HepG2 (cell line): Measurements from ENCODE around the gene BATF. TPM values are rescaled to one million over a fixed set of nuclear protein-coding genes. Genes with fewer than 3 reads are reported as not detected.

Source experiments
- FOXK1 ChIP-seq: sonication (generic); formaldehyde crosslinking; IDR thresholded peaks from 2 replicates; pipeline ENCODE4 v1.4.0; 2020; ENCODE audit warnings: low read depth, missing genetic modification reagents, borderline replicate concordance
- HOXD1 ChIP-seq: sonication (generic); formaldehyde crosslinking; IDR thresholded peaks from 2 replicates; pipeline ENCODE4 v1.5.0; 2020; ENCODE audit warnings: missing genetic modification reagents
- MTF2 ChIP-seq: sonication (generic); formaldehyde crosslinking; IDR thresholded peaks from 2 replicates; pipeline ENCODE4 v1.5.0; 2020; ENCODE audit warnings: missing genetic modification reagents, borderline replicate concordance
- NR2C2 ChIP-seq: sonication (generic); formaldehyde crosslinking; IDR thresholded peaks from 2 replicates; pipeline ENCODE4 v1.4.0; 2020; ENCODE audit warnings: missing genetic modification reagents, mild to moderate bottlenecking, moderate library complexity, borderline replicate concordance
- REPIN1 ChIP-seq: sonication (generic); formaldehyde crosslinking; IDR thresholded peaks from 2 replicates; pipeline ENCODE4 v1.8.0; 2022; ENCODE audit warnings: missing genetic modification reagents, low read depth, mild to moderate bottlenecking, borderline replicate concordance
- SMC3 ChIP-seq: IDR thresholded peaks from 2 replicates; pipeline ENCODE4 v1.6.1; 2011; ENCODE audit warnings: low read length, improper control_type of control experiment
- ZMYM3 ChIP-seq: sonication (generic); formaldehyde crosslinking; IDR thresholded peaks from 2 replicates; pipeline ENCODE4 v1.5.1; 2020; ENCODE audit warnings: mild to moderate bottlenecking, missing genetic modification reagents
- polyA plus RNA-seq, 8 experiments: library from polyadenylated mRNA; depleted of rRNA in 3 of 8; stranded (reverse) in 7 of 8; unstranded in 1 of 8; fragments of >200 nt; fragmentation: Illumina TruSeq in 4 of 8; extraction: Trizol in 4 of 8; gene quantifications; 2 replicates each; pipeline versions ENCODE4 v1.2.1 to v1.2.3, GENCODE V29; 2011 to 2016; ENCODE audit warnings: low read depth in 4 of 8, missing spikeins in 1 of 8, mixed read lengths in 1 of 8; ENCODE audit not compliant: insufficient read depth in 1 of 8
- total RNA-seq, 5 experiments: library from RNA; depleted of rRNA; stranded (reverse); fragments of >200 nt; fragmentation: Illumina TruSeq; extraction: Trizol; gene quantifications; 2 replicates each; pipeline ENCODE4 v1.2.3, GENCODE V29; 2016; ENCODE audit warnings: low read depth in 1 of 5
- TF ChIP-seq, protein P1 (sequence below): sonication (generic); formaldehyde crosslinking; IDR thresholded peaks from 2 replicates; pipeline ENCODE4 v1.4.0; 2020; ENCODE audit warnings: missing genetic modification reagents, mild to moderate bottlenecking, borderline replicate concordance
- TF ChIP-seq, protein P2 (sequence below): sonication (generic); formaldehyde crosslinking; IDR thresholded peaks from 2 replicates; pipeline ENCODE4 v1.4.0; 2020; ENCODE audit warnings: missing genetic modification reagents
- TF ChIP-seq, protein P3 (sequence below): sonication (generic); formaldehyde crosslinking; IDR thresholded peaks from 2 replicates; pipeline ENCODE4 v1.5.0; 2020; ENCODE audit warnings: mild to moderate bottlenecking, missing genetic modification reagents, borderline replicate concordance
- TF ChIP-seq, protein P4 (sequence below), 2 experiments: fragments of 450-650 bp in 1 of 2; sonication (generic) in 1 of 2; formaldehyde crosslinking in 1 of 2; IDR thresholded peaks; 2 replicates each; pipeline versions ENCODE4 v1.6.1 to v1.8.0; 2016 to 2022; ENCODE audit warnings: antibody characterized with exemption in 1 of 2, mild to moderate bottlenecking in 1 of 2, missing genetic modification reagents in 1 of 2

Gene BATF
- total and polyA plus RNA-seq, 2 of the 13 experiments (the other 11 are each of a cell fraction or from before 2014, with no cell fraction given): 0.22 to 0.37 TPM

DNA sequence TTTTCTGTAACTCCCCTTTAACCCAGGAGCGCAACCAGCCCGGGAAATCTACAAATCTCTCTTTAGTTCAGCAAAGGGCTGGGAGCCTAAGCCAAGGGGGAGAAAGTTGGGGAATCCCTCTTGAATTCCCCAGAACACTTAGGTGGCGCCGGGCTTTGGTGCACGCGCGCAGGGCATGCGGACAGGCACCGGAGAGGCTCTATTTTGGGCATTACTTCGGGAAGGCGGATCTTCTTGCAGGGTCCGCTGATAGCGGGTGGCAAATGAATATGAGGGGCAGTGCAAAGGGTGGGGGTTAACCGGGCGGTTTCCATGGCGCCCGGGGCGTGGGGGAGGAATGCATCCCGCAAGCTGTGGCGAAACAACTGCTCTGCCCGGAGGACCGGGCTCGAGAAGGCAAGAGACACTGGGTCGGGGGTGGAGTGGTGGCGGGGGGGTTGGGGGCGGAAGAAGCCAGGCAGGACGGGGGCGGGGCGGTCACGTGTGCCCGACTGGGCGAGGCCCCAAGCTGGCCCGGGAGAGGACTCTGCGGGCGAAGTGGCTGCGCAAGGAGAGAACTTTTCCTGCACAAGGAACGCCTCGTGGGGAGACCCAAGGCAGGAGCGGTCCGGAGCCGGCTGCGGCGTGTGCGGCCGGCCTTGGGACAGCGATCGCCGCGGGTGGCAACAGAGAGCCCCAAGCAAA is 56.0 kb downstream of the BATF start, which contains the start of gene FLVCR2 (continued):
- TF ChIP-seq, protein P1, sequence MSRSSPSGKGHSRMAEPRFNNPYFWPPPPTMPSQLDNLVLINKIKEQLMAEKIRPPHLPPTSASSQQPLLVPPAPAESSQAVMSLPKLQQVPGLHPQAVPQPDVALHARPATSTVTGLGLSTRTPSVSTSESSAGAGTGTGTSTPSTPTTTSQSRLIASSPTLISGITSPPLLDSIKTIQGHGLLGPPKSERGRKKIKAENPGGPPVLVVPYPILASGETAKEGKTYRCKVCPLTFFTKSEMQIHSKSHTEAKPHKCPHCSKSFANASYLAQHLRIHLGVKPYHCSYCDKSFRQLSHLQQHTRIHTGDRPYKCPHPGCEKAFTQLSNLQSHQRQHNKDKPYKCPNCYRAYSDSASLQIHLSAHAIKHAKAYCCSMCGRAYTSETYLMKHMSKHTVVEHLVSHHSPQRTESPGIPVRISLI (CRISPR knock-in tag): no peak
- TF ChIP-seq NR2C2 (CRISPR knock-in tag) (no peak), ZMYM3 (CRISPR knock-in tag) (no peak), FOXK1 (CRISPR knock-in tag) (no peak), HOXD1 (CRISPR knock-in tag) (no peak), REPIN1 (CRISPR knock-in tag) (no peak), SMC3 (no peak), MTF2 (CRISPR knock-in tag) (no peak)
- TF ChIP-seq, protein P2, sequence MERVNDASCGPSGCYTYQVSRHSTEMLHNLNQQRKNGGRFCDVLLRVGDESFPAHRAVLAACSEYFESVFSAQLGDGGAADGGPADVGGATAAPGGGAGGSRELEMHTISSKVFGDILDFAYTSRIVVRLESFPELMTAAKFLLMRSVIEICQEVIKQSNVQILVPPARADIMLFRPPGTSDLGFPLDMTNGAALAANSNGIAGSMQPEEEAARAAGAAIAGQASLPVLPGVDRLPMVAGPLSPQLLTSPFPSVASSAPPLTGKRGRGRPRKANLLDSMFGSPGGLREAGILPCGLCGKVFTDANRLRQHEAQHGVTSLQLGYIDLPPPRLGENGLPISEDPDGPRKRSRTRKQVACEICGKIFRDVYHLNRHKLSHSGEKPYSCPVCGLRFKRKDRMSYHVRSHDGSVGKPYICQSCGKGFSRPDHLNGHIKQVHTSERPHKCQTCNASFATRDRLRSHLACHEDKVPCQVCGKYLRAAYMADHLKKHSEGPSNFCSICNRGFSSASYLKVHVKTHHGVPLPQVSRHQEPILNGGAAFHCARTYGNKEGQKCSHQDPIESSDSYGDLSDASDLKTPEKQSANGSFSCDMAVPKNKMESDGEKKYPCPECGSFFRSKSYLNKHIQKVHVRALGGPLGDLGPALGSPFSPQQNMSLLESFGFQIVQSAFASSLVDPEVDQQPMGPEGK (CRISPR knock-in tag): peak; percentile 77
- TF ChIP-seq, protein P3, sequence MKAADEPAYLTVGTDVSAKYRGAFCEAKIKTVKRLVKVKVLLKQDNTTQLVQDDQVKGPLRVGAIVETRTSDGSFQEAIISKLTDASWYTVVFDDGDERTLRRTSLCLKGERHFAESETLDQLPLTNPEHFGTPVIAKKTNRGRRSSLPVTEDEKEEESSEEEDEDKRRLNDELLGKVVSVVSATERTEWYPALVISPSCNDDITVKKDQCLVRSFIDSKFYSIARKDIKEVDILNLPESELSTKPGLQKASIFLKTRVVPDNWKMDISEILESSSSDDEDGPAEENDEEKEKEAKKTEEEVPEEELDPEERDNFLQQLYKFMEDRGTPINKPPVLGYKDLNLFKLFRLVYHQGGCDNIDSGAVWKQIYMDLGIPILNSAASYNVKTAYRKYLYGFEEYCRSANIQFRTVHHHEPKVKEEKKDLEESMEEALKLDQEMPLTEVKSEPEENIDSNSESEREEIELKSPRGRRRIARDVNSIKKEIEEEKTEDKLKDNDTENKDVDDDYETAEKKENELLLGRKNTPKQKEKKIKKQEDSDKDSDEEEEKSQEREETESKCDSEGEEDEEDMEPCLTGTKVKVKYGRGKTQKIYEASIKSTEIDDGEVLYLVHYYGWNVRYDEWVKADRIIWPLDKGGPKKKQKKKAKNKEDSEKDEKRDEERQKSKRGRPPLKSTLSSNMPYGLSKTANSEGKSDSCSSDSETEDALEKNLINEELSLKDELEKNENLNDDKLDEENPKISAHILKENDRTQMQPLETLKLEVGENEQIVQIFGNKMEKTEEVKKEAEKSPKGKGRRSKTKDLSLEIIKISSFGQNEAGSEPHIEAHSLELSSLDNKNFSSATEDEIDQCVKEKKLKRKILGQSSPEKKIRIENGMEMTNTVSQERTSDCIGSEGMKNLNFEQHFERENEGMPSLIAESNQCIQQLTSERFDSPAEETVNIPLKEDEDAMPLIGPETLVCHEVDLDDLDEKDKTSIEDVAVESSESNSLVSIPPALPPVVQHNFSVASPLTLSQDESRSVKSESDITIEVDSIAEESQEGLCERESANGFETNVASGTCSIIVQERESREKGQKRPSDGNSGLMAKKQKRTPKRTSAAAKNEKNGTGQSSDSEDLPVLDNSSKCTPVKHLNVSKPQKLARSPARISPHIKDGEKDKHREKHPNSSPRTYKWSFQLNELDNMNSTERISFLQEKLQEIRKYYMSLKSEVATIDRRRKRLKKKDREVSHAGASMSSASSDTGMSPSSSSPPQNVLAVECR (CRISPR knock-in tag): no peak; the same call in none of the 2 replicates
- TF ChIP-seq, protein P4, sequence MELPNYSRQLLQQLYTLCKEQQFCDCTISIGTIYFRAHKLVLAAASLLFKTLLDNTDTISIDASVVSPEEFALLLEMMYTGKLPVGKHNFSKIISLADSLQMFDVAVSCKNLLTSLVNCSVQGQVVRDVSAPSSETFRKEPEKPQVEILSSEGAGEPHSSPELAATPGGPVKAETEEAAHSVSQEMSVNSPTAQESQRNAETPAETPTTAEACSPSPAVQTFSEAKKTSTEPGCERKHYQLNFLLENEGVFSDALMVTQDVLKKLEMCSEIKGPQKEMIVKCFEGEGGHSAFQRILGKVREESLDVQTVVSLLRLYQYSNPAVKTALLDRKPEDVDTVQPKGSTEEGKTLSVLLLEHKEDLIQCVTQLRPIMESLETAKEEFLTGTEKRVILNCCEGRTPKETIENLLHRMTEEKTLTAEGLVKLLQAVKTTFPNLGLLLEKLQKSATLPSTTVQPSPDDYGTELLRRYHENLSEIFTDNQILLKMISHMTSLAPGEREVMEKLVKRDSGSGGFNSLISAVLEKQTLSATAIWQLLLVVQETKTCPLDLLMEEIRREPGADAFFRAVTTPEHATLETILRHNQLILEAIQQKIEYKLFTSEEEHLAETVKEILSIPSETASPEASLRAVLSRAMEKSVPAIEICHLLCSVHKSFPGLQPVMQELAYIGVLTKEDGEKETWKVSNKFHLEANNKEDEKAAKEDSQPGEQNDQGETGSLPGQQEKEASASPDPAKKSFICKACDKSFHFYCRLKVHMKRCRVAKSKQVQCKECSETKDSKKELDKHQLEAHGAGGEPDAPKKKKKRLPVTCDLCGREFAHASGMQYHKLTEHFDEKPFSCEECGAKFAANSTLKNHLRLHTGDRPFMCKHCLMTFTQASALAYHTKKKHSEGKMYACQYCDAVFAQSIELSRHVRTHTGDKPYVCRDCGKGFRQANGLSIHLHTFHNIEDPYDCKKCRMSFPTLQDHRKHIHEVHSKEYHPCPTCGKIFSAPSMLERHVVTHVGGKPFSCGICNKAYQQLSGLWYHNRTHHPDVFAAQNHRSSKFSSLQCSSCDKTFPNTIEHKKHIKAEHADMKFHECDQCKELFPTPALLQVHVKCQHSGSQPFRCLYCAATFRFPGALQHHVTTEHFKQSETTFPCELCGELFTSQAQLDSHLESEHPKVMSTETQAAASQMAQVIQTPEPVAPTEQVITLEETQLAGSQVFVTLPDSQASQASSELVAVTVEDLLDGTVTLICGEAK (IDR thresholded peaks at IDR 0.05): no peak
- TF ChIP-seq, protein P4 (CRISPR knock-in tag; IDR thresholded peaks at IDR 0.05): no peak
